HEK293 (cell line): ENCODE results near the gene PRSS53.

Experiments
- CTCF ChIA-PET: fragments of 350-600 bp; formaldehyde crosslinking; extraction: SDS; loops from one replicate; lab custom pipeline; 2021; ENCODE audit warnings: antibody characterized with exemption; lab: Yijun Ruan, JAX
- POLR2A ChIA-PET: fragments of 300-600 bp; formaldehyde crosslinking; extraction: SDS; loops from one replicate; lab custom pipeline; 2020; ENCODE audit warnings: antibody characterized with exemption, inconsistent platforms; lab: Yijun Ruan, JAX
- H3K27ac ChIP-seq: fragments of 200-500 bp; sonication (Bioruptor generic); 2 replicates; pipeline ENCODE4 v1.5.1; 2014; ENCODE audit warnings: low read depth, low read length, control low read depth, inconsistent platforms; ENCODE audit errors: extremely low read depth
- H3K36me3 ChIP-seq, 2 experiments: fragments of 200-500 bp in 1 of 2; sonication (Bioruptor generic) in 1 of 2; 1 replicate in 1 of 2; 2 replicates in 1 of 2; pipeline ENCODE4 v1.5.1; 2014 to 2017; ENCODE audit warnings: inconsistent platforms in 2 of 2, low read length in 2 of 2; ENCODE audit not compliant: control insufficient read depth in 2 of 2, insufficient read depth in 1 of 2
- H3K4me1 ChIP-seq: fragments of 200-500 bp; sonication (Bioruptor generic); 2 replicates; pipeline ENCODE4 v1.5.1; 2014; ENCODE audit warnings: mild to moderate bottlenecking, low read length, inconsistent platforms; ENCODE audit not compliant: control insufficient read depth, insufficient read depth
- H3K4me3 ChIP-seq: 2 replicates; pipeline ENCODE4 v1.5.1; 2011; ENCODE audit warnings: low read depth, mild to moderate bottlenecking, control low read depth, low read length, moderate library complexity
- H3K9me3 ChIP-seq: fragments of 200-500 bp; sonication (Bioruptor generic); 2 replicates; pipeline ENCODE4 v1.5.1; 2014; ENCODE audit warnings: low read depth, low read length, inconsistent platforms; ENCODE audit not compliant: control insufficient read depth, insufficient read depth
- FEZF1 ChIP-seq: fragments of 450-650 bp; formaldehyde crosslinking; IDR thresholded peaks from 2 replicates; pipeline ENCODE4 v1.5.1; 2016; ENCODE audit warnings: missing biosample characterization, missing genetic modification characterization
- OVOL3 ChIP-seq: fragments of 450-650 bp; formaldehyde crosslinking; IDR thresholded peaks from 2 replicates; pipeline ENCODE4 v1.5.1; 2016; ENCODE audit warnings: missing biosample characterization, missing genetic modification characterization
- PRDM1 ChIP-seq: fragments of 450-650 bp; formaldehyde crosslinking; IDR thresholded peaks from 2 replicates; pipeline ENCODE4; 2016; ENCODE audit warnings: missing biosample characterization, missing genetic modification characterization
- RBAK ChIP-seq: fragments of 450-650 bp; formaldehyde crosslinking; IDR thresholded peaks from 2 replicates; pipeline ENCODE4 v1.5.1; 2016; ENCODE audit warnings: missing biosample characterization, missing genetic modification characterization
- YY2 ChIP-seq: fragments of 450-650 bp; formaldehyde crosslinking; IDR thresholded peaks from 2 replicates; pipeline ENCODE4 v1.5.1; 2016; ENCODE audit warnings: missing biosample characterization, missing genetic modification characterization
- ZBTB1 ChIP-seq: fragments of 450-650 bp; formaldehyde crosslinking; IDR thresholded peaks from 2 replicates; pipeline ENCODE4 v1.5.1; 2016; ENCODE audit warnings: missing biosample characterization, missing genetic modification characterization
- ZNF121 ChIP-seq: fragments of 450-650 bp; formaldehyde crosslinking; IDR thresholded peaks from 2 replicates; pipeline ENCODE4 v1.5.1; 2016; ENCODE audit warnings: missing biosample characterization, missing genetic modification characterization
- ZNF221 ChIP-seq: fragments of 450-650 bp; formaldehyde crosslinking; IDR thresholded peaks from 2 replicates; pipeline ENCODE4 v1.5.1; 2017; ENCODE audit warnings: missing biosample characterization, missing genetic modification characterization, borderline replicate concordance
- ZNF223 ChIP-seq: fragments of 450-650 bp; formaldehyde crosslinking; IDR thresholded peaks from 2 replicates; pipeline ENCODE4 v1.5.1; 2016; ENCODE audit warnings: missing biosample characterization, missing genetic modification characterization
- ZNF311 ChIP-seq: fragments of 450-650 bp; formaldehyde crosslinking; IDR thresholded peaks from 2 replicates; pipeline ENCODE4 v1.5.1; 2017; ENCODE audit warnings: missing biosample characterization, missing genetic modification characterization, borderline replicate concordance
- ZNF473 ChIP-seq: fragments of 450-650 bp; formaldehyde crosslinking; IDR thresholded peaks from 2 replicates; pipeline ENCODE4 v1.5.1; 2017; ENCODE audit warnings: missing biosample characterization, missing genetic modification characterization
- ZNF529 ChIP-seq: fragments of 450-650 bp; formaldehyde crosslinking; IDR thresholded peaks from 2 replicates; pipeline ENCODE4 v1.5.1; 2017; ENCODE audit warnings: missing genetic modification characterization, missing biosample characterization; ENCODE audit not compliant: insufficient replicate concordance
- ZNF610 ChIP-seq: fragments of 450-650 bp; formaldehyde crosslinking; IDR thresholded peaks from 2 replicates; pipeline ENCODE4 v1.5.1; 2016; ENCODE audit warnings: missing biosample characterization, missing genetic modification characterization, borderline replicate concordance
- ZNF623 ChIP-seq: fragments of 450-650 bp; formaldehyde crosslinking; IDR thresholded peaks from 2 replicates; pipeline ENCODE4 v1.5.1; 2016; ENCODE audit warnings: missing biosample characterization, missing genetic modification characterization
- ZNF660 ChIP-seq: fragments of 450-650 bp; IDR thresholded peaks from 2 replicates; pipeline ENCODE4 v1.5.1; 2018; ENCODE audit warnings: missing biosample characterization, mild to moderate bottlenecking, missing genetic modification characterization
- ZNF768 ChIP-seq: fragments of 450-650 bp; formaldehyde crosslinking; IDR thresholded peaks from 2 replicates; pipeline ENCODE4 v1.5.1; 2018; ENCODE audit warnings: missing biosample characterization, mild to moderate bottlenecking, missing genetic modification characterization
- ZSCAN16 ChIP-seq: fragments of 450-650 bp; formaldehyde crosslinking; IDR thresholded peaks from 2 replicates; pipeline ENCODE4 v1.5.1; 2016; ENCODE audit warnings: missing biosample characterization, missing genetic modification characterization
- TF ChIP-seq, protein P1 (sequence below): fragments of 450-650 bp; formaldehyde crosslinking; IDR thresholded peaks from 2 replicates; pipeline ENCODE4 v1.5.1; 2016; ENCODE audit warnings: missing biosample characterization, missing genetic modification characterization
- TF ChIP-seq, protein P2 (sequence below): fragments of 450-650 bp; formaldehyde crosslinking; IDR thresholded peaks from 2 replicates; pipeline ENCODE4 v1.5.1; 2016; ENCODE audit warnings: missing biosample characterization, missing genetic modification characterization
- TF ChIP-seq, protein P3 (sequence below): fragments of 450-650 bp; formaldehyde crosslinking; IDR thresholded peaks from 2 replicates; pipeline ENCODE4 v1.5.1; 2016; ENCODE audit warnings: missing biosample characterization, missing genetic modification characterization
- TF ChIP-seq, protein P4 (sequence below): fragments of 450-650 bp; formaldehyde crosslinking; IDR thresholded peaks from 2 replicates; pipeline ENCODE4 v1.5.1; 2016; ENCODE audit warnings: missing biosample characterization, missing genetic modification characterization

The PRSS53 gene

DNA sequence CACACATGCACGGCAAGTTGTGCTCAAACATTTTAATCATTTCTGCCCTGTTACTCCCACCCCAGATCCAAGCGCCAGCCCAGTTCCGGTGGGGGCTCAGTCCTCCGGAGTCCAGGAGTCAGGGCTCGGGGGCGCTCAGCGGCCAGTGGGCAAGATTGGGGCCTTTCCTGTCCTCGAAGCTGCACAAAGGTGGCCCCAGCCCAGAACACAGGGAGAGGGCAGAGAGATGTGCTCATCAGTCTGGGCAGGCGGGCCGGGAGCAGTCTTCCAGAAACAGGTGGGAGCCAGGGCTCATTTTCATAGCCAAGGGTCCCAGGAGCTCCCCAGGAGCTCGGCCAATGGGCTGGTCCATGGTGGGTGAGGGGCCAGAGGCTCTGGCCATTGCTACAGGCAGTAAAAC lies 42.7 kb upstream of the PRSS53 start:
- H3K4me1 ChIP-seq: peaks cover 11% of the 10 kb centered on the region; the same call in 1 of the 2 replicates
- TF ChIP-seq ZNF610 (tag by site-specific recombination): no peak
- TF ChIP-seq, protein P1, sequence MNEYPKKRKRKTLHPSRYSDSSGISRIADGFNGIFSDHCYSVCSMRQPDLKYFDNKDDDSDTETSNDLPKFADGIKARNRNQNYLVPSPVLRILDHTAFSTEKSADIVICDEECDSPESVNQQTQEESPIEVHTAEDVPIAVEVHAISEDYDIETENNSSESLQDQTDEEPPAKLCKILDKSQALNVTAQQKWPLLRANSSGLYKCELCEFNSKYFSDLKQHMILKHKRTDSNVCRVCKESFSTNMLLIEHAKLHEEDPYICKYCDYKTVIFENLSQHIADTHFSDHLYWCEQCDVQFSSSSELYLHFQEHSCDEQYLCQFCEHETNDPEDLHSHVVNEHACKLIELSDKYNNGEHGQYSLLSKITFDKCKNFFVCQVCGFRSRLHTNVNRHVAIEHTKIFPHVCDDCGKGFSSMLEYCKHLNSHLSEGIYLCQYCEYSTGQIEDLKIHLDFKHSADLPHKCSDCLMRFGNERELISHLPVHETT (tag by site-specific recombination): no peak
- no peak overlapping the region for H3K4me3 ChIP-seq
- H3K9me3 ChIP-seq: no peaks in the 10 kb centered on the region
- H3K27ac ChIP-seq: no peak overlapping the region
- POLR2A ChIA-PET: interaction anchor here (1.1 to 5.7 kb wide), 4 partner anchors 10 to 328 kb away, joined by 3 to 35 read pairs (median 5); partner anchors contain the start of genes ARMC5 and KAT8
- CTCF ChIA-PET: interaction anchor here (1.9 kb wide), 1 partner anchor 11 kb away, joined by 13 read pairs; no protein-coding TSS in a partner anchor
- H3K36me3 ChIP-seq: peaks cover 0 to 59% of the 10 kb centered on the region in 2 experiments; a peak in 1 of 3 replicates

DNA sequence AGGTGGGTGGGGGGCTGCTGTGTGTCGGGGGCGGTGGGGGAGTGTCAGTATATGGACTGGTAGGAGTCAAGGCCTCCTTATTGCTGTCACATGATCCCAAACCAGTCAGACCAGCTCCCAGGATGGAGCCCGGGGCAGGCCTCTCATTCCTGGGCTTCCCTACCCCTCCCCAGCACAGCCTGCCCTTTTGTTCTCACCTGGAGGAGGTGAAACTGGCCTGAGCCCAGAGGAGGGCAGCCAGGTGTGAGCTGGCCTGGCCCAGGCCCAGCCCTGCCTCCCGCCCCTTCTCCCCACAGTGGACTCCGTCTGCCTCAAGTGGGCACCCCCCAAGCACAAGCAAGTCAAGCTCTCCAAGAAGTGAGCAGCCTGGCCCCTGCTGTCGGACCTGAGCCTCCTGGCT lies 42.2 kb upstream of the PRSS53 start:
- no peak overlapping the region for H3K4me3 ChIP-seq
- ChIA-PET CTCF (interaction anchor here (0.7 to 1.9 kb wide), 2 partner anchors 12 to 26 kb away, joined by 3 to 13 read pairs; no protein-coding TSS in a partner anchor), POLR2A (interaction anchor here (1.1 to 5.7 kb wide), 2 partner anchors 13 to 328 kb away, joined by 3 to 35 read pairs; partner anchors contain the start of genes ARMC5 and KAT8)
- TF ChIP-seq OVOL3 (tag by site-specific recombination) (no peak), ZBTB1 (tag by site-specific recombination) (no peak), YY2 (tag by site-specific recombination) (no peak), ZNF121 (no peak), ZNF768 (no peak), ZNF529 (tag by site-specific recombination) (no peak), ZSCAN16 (tag by site-specific recombination) (no peak), ZNF311 (tag by site-specific recombination) (no peak), ZNF623 (tag by site-specific recombination) (no peak), PRDM1 (tag by site-specific recombination) (no peak), ZNF223 (no peak), FEZF1 (no peak), ZNF660 (no peak), ZNF473 (no peak), ZNF221 (tag by site-specific recombination) (no peak), RBAK (tag by site-specific recombination) (no peak)
- TF ChIP-seq, protein P2, sequence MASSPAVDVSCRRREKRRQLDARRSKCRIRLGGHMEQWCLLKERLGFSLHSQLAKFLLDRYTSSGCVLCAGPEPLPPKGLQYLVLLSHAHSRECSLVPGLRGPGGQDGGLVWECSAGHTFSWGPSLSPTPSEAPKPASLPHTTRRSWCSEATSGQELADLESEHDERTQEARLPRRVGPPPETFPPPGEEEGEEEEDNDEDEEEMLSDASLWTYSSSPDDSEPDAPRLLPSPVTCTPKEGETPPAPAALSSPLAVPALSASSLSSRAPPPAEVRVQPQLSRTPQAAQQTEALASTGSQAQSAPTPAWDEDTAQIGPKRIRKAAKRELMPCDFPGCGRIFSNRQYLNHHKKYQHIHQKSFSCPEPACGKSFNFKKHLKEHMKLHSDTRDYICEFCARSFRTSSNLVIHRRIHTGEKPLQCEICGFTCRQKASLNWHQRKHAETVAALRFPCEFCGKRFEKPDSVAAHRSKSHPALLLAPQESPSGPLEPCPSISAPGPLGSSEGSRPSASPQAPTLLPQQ (tag by site-specific recombination): no peak
- TF ChIP-seq, protein P3, sequence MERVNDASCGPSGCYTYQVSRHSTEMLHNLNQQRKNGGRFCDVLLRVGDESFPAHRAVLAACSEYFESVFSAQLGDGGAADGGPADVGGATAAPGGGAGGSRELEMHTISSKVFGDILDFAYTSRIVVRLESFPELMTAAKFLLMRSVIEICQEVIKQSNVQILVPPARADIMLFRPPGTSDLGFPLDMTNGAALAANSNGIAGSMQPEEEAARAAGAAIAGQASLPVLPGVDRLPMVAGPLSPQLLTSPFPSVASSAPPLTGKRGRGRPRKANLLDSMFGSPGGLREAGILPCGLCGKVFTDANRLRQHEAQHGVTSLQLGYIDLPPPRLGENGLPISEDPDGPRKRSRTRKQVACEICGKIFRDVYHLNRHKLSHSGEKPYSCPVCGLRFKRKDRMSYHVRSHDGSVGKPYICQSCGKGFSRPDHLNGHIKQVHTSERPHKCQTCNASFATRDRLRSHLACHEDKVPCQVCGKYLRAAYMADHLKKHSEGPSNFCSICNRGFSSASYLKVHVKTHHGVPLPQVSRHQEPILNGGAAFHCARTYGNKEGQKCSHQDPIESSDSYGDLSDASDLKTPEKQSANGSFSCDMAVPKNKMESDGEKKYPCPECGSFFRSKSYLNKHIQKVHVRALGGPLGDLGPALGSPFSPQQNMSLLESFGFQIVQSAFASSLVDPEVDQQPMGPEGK (tag by site-specific recombination): no peak
- TF ChIP-seq, protein P4, sequence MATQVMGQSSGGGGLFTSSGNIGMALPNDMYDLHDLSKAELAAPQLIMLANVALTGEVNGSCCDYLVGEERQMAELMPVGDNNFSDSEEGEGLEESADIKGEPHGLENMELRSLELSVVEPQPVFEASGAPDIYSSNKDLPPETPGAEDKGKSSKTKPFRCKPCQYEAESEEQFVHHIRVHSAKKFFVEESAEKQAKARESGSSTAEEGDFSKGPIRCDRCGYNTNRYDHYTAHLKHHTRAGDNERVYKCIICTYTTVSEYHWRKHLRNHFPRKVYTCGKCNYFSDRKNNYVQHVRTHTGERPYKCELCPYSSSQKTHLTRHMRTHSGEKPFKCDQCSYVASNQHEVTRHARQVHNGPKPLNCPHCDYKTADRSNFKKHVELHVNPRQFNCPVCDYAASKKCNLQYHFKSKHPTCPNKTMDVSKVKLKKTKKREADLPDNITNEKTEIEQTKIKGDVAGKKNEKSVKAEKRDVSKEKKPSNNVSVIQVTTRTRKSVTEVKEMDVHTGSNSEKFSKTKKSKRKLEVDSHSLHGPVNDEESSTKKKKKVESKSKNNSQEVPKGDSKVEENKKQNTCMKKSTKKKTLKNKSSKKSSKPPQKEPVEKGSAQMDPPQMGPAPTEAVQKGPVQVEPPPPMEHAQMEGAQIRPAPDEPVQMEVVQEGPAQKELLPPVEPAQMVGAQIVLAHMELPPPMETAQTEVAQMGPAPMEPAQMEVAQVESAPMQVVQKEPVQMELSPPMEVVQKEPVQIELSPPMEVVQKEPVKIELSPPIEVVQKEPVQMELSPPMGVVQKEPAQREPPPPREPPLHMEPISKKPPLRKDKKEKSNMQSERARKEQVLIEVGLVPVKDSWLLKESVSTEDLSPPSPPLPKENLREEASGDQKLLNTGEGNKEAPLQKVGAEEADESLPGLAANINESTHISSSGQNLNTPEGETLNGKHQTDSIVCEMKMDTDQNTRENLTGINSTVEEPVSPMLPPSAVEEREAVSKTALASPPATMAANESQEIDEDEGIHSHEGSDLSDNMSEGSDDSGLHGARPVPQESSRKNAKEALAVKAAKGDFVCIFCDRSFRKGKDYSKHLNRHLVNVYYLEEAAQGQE (tag by site-specific recombination): no peak
- no peaks in the 10 kb centered on the region for H3K9me3 ChIP-seq
- H3K27ac ChIP-seq: no peak overlapping the region
- peaks cover 11% of the 10 kb centered on the region; the same call in 1 of the 2 replicates for H3K4me1 ChIP-seq
- peaks cover 0 to 63% of the 10 kb centered on the region in 2 experiments; a peak in 1 of 3 replicates for H3K36me3 ChIP-seq
